A673 (cell line): ENCODE data around the gene TMBIM6.

Experiments
- CTCF ChIP-seq: fragments of 300-800, 200-600 bp; sonication (generic); conservative IDR thresholded peaks from 2 replicates; pipeline ENCODE4 v1.5.1; 2017; ENCODE audit warnings: low read depth, mild to moderate bottlenecking, antibody characterized with exemption, low read length, moderate library complexity, mixed read lengths
- EZH2 ChIP-seq: fragments of 200-600 bp; sonication (generic); IDR thresholded peaks from 2 replicates; pipeline ENCODE4 v1.6.1; 2017; ENCODE audit warnings: borderline replicate concordance, low read depth, mild to moderate bottlenecking, mixed read lengths, antibody characterized with exemption, low read length; ENCODE audit not compliant: poor library complexity, severe bottlenecking

DNA sequence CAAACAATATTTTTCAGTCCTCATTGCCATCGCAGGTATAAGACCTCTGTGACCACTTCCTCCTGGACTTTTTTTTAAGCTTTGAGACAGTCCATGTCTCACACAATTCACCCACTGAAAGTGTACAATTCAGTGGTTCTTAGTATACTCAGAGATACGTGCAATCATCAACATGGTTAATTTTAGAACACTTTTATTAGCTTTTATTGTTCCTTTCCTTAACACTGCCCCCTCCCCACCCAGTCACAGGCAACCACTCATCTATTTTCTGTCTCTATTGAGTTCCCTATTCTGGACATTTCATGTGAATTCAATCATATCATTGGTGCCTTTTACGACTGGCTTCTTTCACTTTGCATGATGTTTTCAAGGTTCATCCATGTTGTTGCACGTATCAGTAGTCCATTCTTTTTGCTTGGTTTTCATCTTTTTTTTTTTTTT lies 70.6 kb downstream of the TMBIM6 start:
- TF ChIP-seq CTCF (no peak), EZH2 (no peak)
